HL-60 (cell line): ENCODE measurements around the gene SNX20.

Experiments used
- DNase-seq, 2 experiments: peaks; one replicate each; pipeline ENCODE4 v3.0.0-alpha.2; 2010 to 2020; ENCODE audit warnings: low read depth in 1 of 2, low spot score in 1 of 2
- H3K27ac ChIP-seq: fragments of 250-450 bp; sonication (Bioruptor Pico); replicated peaks from 2 replicates; pipeline ENCODE4 v1.5.1; 2020; ENCODE audit warnings: mild to moderate bottlenecking, moderate library complexity
- H3K27me3 ChIP-seq: fragments of 250-450 bp; sonication (Bioruptor Pico); 2 replicates; pipeline ENCODE4 v1.5.1; 2021; ENCODE audit warnings: mild to moderate bottlenecking, moderate library complexity; ENCODE audit not compliant: insufficient read depth, poor library complexity, severe bottlenecking
- H3K4me3 ChIP-seq: replicated peaks from 2 replicates; pipeline ENCODE4 v1.5.1; 2011; ENCODE audit warnings: mild to moderate bottlenecking, control low read depth, low read length; ENCODE audit not compliant: insufficient read depth
- GABPA ChIP-seq: IDR thresholded peaks from 2 replicates; pipeline ENCODE4 v1.6.1; 2012; ENCODE audit warnings: low read depth
- POLR2AphosphoS5 ChIP-seq: IDR thresholded peaks from 2 replicates; pipeline ENCODE4 v1.6.1; 2012; ENCODE audit warnings: low read depth
- SPI1 ChIP-seq: IDR thresholded peaks from 2 replicates; pipeline ENCODE4 v1.6.1; 2012; ENCODE audit warnings: low read depth, mild to moderate bottlenecking, borderline replicate concordance
- TF ChIP-seq, protein P1 (sequence below): IDR thresholded peaks from one replicate; pipeline ENCODE4 v1.5.1; 2011; ENCODE audit warnings: low read length, control low read depth, inconsistent platforms; ENCODE audit not compliant: insufficient read depth
- TF ChIP-seq, protein P2 (sequence below): IDR thresholded peaks from 2 replicates; pipeline ENCODE4 v1.6.1; 2012; ENCODE audit warnings: low read depth; ENCODE audit not compliant: insufficient replicate concordance

The SNX20 gene

DNA sequence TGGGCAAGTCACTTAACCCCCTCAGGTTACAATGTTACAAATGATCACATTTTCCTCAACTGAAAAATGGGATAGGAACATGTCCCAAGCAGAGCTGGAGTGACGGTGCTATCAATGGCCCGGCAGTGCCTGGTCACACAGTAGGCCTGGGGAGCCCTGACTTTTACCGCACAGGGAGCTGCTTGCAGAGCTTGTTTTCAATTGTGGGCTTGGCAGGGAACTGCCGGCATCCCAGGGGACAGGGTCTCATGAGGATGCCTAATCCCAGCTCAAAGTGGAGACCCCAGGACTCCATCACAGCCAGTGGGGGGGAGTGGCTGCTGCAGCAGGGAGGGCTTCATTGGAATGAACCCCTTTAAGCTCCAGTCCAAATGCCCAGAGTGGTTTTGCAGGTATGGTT is 11.4 kb downstream of the SNX20 start:
- Histone ChIP-seq H3K4me3 (no peak overlapping the region), H3K27me3 (no peaks in the 10 kb centered on the region), H3K27ac (no peak overlapping the region)
- DNase-seq = no peak
- TF ChIP-seq, protein P1, sequence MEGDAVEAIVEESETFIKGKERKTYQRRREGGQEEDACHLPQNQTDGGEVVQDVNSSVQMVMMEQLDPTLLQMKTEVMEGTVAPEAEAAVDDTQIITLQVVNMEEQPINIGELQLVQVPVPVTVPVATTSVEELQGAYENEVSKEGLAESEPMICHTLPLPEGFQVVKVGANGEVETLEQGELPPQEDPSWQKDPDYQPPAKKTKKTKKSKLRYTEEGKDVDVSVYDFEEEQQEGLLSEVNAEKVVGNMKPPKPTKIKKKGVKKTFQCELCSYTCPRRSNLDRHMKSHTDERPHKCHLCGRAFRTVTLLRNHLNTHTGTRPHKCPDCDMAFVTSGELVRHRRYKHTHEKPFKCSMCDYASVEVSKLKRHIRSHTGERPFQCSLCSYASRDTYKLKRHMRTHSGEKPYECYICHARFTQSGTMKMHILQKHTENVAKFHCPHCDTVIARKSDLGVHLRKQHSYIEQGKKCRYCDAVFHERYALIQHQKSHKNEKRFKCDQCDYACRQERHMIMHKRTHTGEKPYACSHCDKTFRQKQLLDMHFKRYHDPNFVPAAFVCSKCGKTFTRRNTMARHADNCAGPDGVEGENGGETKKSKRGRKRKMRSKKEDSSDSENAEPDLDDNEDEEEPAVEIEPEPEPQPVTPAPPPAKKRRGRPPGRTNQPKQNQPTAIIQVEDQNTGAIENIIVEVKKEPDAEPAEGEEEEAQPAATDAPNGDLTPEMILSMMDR = no peak
- TF ChIP-seq POLR2AphosphoS5 (no peak), SPI1 (no peak), GABPA (no peak)
- TF ChIP-seq, protein P2, sequence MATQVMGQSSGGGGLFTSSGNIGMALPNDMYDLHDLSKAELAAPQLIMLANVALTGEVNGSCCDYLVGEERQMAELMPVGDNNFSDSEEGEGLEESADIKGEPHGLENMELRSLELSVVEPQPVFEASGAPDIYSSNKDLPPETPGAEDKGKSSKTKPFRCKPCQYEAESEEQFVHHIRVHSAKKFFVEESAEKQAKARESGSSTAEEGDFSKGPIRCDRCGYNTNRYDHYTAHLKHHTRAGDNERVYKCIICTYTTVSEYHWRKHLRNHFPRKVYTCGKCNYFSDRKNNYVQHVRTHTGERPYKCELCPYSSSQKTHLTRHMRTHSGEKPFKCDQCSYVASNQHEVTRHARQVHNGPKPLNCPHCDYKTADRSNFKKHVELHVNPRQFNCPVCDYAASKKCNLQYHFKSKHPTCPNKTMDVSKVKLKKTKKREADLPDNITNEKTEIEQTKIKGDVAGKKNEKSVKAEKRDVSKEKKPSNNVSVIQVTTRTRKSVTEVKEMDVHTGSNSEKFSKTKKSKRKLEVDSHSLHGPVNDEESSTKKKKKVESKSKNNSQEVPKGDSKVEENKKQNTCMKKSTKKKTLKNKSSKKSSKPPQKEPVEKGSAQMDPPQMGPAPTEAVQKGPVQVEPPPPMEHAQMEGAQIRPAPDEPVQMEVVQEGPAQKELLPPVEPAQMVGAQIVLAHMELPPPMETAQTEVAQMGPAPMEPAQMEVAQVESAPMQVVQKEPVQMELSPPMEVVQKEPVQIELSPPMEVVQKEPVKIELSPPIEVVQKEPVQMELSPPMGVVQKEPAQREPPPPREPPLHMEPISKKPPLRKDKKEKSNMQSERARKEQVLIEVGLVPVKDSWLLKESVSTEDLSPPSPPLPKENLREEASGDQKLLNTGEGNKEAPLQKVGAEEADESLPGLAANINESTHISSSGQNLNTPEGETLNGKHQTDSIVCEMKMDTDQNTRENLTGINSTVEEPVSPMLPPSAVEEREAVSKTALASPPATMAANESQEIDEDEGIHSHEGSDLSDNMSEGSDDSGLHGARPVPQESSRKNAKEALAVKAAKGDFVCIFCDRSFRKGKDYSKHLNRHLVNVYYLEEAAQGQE = no peak

DNA sequence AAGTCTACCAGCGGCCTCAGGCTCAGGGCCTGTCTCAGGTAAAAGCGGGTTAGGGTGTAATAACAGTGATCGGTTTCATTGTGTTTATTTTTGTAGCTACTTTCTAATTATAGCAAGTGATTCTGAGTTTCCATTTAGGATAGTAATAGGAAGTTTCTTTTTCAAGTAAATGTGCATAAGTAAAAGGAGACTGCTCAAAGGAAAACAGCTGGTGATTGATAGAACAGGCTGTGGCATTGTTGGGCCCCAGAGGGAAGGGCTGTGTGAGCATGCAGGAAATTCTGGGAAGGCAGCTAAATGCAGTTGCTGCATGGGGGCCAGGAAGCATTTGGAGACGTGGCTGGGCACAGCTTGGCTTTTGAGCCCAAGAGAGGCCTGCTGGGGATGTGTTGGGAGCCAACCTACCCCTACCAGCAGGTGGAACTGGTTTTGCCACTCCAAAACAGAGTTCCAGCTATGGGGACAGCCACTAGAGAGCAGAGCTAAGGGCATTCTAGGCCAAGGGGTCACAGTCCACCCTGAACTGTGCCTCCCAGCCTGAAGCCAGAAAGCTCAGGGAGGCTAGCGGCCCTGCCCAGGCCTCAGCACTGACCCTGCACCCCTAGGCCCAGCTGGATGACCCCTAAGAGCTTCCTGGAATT is 12.6 kb downstream of the SNX20 start:
- DNase-seq = no peak
- H3K27ac ChIP-seq = no peak overlapping the region
- no peak for TF ChIP-seq GABPA
- TF ChIP-seq, protein P1 = no peak
- TF ChIP-seq, protein P2 = no peak
- TF ChIP-seq SPI1 = no peak
- no peak for TF ChIP-seq POLR2AphosphoS5

DNA sequence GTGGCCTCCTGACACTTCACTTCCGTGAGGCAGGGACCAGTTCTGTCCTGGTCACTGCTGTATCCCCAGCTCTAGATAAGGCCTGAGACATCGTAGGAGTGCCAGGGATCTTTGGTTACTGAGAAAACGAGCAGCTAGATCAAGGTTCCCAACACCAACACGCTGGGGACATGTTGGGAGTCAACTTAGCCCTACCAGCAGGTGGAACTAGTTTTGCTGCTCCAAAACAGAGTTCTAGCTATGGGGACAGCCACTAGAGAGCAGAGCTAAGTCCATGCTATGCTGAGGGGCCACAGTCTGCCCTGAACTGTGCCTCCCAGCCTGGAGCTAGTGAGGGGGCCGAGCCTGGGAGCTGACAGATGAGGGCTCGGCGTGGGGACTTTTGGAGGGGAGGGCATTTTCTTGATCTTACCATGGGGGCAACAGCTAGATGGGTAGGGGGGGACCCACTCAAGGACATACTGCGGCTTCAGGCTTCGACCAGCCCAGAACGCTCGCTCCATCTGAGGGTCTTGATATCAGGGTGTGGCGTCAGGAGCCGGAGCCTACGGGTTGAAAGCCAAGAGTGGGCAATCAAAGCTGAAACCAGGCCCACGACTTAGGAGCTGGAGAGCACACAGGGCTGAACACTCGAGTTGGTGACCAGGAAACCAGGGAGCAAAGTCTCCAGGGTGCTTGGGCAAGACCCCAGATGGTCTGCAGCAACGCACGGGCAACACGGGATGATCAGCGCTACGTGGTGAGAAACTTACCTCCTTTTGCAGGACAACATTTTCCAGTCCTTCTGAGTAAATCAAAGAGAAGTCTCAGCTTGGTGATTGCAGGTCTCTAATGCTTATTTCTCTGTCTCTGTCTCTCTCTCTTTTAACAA is 13.4 kb downstream of the SNX20 start:
- TF ChIP-seq SPI1 (no peak), POLR2AphosphoS5 (no peak), GABPA (no peak)
- TF ChIP-seq, protein P1 = no peak
- TF ChIP-seq, protein P2 = no peak
- no peak for DNase-seq
- no peak overlapping the region for H3K4me3 ChIP-seq
- H3K27me3 ChIP-seq = no peaks in the 10 kb centered on the region
- H3K27ac ChIP-seq = no peak overlapping the region

More for the DNA sequence above, 12.6 kb downstream of the SNX20 start:
- H3K4me3 ChIP-seq = no peak overlapping the region
- H3K27me3 ChIP-seq = no peaks in the 10 kb centered on the region
